Parathyroid adenoma (tissue), 2 donors: ENCODE measurements around the gene RTP4.
A peak's percentile ranks its signal among the peaks of the same experiment; 100 is the strongest.

Source experiments
- H2AFZ ChIP-seq: fragments of 300-600 bp; sonication (generic); one replicate; pipeline ENCODE4 v1.7.0; 2017; ENCODE audit warnings: antibody characterized with exemption, mild to moderate bottlenecking
- H3K27ac ChIP-seq: fragments of 300-600 bp; sonication (generic); one replicate; pipeline ENCODE4 v1.7.0; 2017
- H3K27me3 ChIP-seq: fragments of 300-600 bp; sonication (generic); one replicate; pipeline ENCODE4 v1.7.0; 2017; ENCODE audit warnings: low read length; ENCODE audit not compliant: control insufficient read depth, insufficient read depth
- H3K36me3 ChIP-seq: fragments of 300-600 bp; sonication (generic); one replicate; pipeline ENCODE4 v1.7.0; 2017; ENCODE audit warnings: low read length; ENCODE audit not compliant: control insufficient read depth, insufficient read depth
- H3K4me1 ChIP-seq: fragments of 300-600 bp; sonication (generic); one replicate; pipeline ENCODE4 v1.7.0; 2017; ENCODE audit warnings: control low read depth
- H3K4me2 ChIP-seq: fragments of 300-600 bp; sonication (generic); one replicate; pipeline ENCODE4 v1.7.0; 2017; ENCODE audit warnings: low read length
- H3K4me3 ChIP-seq: fragments of 300-600 bp; sonication (generic); one replicate; pipeline ENCODE4 v1.7.0; 2017; ENCODE audit warnings: low read depth, low read length
- H3K79me2 ChIP-seq: fragments of 300-600 bp; sonication (generic); one replicate; pipeline ENCODE4 v1.7.0; 2017; ENCODE audit warnings: control low read depth
- H3K9ac ChIP-seq: fragments of 300-600 bp; sonication (generic); one replicate; pipeline ENCODE4 v1.7.0; 2017; ENCODE audit warnings: mild to moderate bottlenecking
- H3K9me3 ChIP-seq: fragments of 300-600 bp; sonication (generic); one replicate; pipeline ENCODE4 v1.7.0; 2017; ENCODE audit warnings: low read length; ENCODE audit not compliant: control insufficient read depth
- TF ChIP-seq, protein P1 (sequence below): fragments of 300-600 bp; sonication (generic); IDR thresholded peaks from one replicate; pipeline ENCODE4 v1.7.0; 2017; ENCODE audit warnings: antibody characterized with exemption, mild to moderate bottlenecking
- donor health status: primary hyperparathyroidism.

RTP4 gene, protein sequence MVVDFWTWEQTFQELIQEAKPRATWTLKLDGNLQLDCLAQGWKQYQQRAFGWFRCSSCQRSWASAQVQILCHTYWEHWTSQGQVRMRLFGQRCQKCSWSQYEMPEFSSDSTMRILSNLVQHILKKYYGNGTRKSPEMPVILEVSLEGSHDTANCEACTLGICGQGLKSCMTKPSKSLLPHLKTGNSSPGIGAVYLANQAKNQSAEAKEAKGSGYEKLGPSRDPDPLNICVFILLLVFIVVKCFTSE

DNA sequence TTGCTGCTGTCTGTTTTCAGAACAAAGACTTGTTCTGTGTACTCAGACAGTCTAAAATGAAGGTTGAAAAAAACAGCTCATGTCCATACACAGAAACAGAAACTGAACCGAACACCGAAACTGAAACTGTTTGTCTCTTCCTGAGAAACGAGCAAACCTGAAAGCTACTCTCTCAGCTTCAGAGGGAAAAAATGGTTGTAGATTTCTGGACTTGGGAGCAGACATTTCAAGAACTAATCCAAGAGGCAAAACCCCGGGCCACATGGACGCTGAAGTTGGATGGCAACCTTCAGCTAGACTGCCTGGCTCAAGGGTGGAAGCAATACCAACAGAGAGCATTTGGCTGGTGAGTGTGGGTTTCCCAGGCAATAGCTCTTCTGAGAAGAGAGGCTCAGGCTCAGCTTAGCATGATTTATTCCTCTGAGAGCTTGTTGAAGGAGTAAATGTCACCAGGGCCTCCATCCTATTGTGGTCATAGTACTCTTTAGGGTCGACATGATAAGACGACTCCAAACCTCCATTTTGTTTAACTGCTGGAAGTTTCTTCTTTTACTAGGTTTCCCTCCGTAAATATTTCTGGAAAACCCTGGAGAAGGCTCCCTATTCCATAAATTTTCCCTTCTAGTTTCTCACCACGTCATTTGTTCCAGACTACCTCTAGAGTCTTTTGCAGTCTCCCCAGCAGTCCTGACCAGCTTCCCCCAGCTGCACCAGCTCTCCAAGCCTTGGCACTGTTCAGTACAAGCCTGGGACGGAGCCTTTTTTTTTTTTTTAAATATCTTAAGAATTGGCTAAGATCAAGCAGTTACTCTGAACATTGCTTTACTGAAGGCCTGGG is at the start of gene RTP4:
Gene RTP4, plus strand, starts transcription at position 135 of the 838 bp plus-strand sequence. Its CDS starts 57 bp downstream, at position 192.
- Histone ChIP-seq H3K4me3 (peak within 1 kb of the TSS; percentile 42), H3K9me3 (no peaks in the 10 kb centered on the region), H3K27ac (peak within 1 kb of the TSS; percentile 73), H3K27me3 (no peaks in the 10 kb centered on the region), H3K79me2 (no peaks in the 10 kb centered on the region), H2AFZ (peak within 1 kb of the TSS; percentile 77), H3K9ac (no peak within 1 kb of the TSS), H3K36me3 (no peaks in the 10 kb centered on the region), H3K4me2 (peak within 1 kb of the TSS; percentile 40), H3K4me1 (no peaks in the 10 kb centered on the region)
- TF ChIP-seq, protein P1, sequence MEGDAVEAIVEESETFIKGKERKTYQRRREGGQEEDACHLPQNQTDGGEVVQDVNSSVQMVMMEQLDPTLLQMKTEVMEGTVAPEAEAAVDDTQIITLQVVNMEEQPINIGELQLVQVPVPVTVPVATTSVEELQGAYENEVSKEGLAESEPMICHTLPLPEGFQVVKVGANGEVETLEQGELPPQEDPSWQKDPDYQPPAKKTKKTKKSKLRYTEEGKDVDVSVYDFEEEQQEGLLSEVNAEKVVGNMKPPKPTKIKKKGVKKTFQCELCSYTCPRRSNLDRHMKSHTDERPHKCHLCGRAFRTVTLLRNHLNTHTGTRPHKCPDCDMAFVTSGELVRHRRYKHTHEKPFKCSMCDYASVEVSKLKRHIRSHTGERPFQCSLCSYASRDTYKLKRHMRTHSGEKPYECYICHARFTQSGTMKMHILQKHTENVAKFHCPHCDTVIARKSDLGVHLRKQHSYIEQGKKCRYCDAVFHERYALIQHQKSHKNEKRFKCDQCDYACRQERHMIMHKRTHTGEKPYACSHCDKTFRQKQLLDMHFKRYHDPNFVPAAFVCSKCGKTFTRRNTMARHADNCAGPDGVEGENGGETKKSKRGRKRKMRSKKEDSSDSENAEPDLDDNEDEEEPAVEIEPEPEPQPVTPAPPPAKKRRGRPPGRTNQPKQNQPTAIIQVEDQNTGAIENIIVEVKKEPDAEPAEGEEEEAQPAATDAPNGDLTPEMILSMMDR, result no peak

DNA sequence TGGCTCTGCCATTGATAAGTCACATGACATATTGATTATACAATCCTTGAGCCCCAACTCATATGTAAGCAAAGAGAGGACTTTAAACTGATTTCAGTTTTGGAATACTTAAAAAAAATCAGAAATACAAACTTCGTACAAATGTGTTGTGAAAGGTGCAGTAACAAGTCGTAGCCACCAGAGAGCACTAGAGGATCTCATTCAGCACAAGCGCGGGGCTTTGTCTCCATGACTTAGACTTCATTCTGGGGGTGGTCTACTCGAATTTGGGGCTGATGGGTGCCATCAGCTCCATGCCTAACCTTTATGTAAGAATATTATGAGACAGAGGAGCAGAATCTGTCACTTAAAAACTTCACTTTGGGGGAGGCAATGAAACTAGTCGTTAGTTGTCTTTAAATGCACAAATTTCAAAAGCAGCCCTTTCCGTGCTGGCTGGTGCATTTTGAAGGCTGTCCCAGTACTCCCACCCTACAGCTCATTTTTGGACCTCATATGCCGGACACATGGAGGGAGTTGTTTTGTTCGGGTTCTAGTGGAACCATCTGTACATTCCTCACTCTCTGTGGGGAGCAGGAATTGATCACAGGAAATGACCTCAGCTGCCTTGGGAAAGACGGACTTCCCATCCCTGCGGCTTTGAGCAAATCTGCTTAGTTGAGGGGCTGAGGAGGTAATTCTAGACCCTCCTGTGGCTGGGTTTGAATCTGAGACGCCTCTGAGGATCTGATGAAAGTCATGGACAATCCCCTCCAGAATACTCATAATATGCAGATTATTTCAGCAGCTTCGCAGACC is 49.2 kb upstream of the RTP4 start:
- no peaks in the 10 kb centered on the region for H3K27me3 ChIP-seq
- TF ChIP-seq, protein P1, result peak; percentile 87
- H3K9ac ChIP-seq, result no peak overlapping the region
- no peaks in the 10 kb centered on the region for H3K79me2 ChIP-seq
- peak overlapping the region; percentile 53 for H3K4me2 ChIP-seq
- no peaks in the 10 kb centered on the region for H3K4me1 ChIP-seq
- H3K4me3 ChIP-seq, result no peak overlapping the region
- no peak overlapping the region for H3K27ac ChIP-seq
- no peaks in the 10 kb centered on the region for H3K36me3 ChIP-seq
- H3K9me3 ChIP-seq, result no peaks in the 10 kb centered on the region
- peak overlapping the region; percentile 59 for H2AFZ ChIP-seq

DNA sequence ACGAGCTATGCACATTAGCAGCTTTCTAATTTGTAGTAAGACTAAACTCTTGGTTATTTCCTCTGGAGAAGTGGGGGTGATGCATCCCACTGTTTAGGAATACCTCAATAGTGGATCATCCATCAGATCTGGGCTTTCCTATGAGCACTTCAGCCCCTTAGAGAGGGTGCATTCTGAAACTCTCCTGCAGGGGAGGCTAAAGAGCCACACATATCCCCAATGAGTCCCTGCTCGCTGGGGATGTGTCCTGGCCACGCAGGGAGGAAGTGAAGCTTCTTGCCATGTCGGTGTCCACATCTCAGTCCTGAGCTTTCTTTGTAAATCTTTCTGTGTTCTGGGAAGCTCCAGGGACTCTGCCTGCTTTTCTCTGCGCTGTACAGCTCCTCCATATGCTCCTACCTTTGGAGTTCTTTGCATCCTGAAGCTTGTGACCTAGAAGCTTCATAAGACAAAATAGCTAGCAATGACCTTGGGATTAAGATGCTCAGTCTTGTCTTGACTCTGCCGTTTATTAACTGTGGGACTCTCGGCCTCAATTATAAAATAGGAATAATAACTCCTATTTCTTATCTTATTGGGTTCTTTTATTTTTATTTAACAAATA is 48.4 kb upstream of the RTP4 start:
- no peak overlapping the region for H3K4me3 ChIP-seq
- no peaks in the 10 kb centered on the region for H3K79me2 ChIP-seq
- no peaks in the 10 kb centered on the region for H3K4me1 ChIP-seq
- no peaks in the 10 kb centered on the region for H3K9me3 ChIP-seq
- no peak overlapping the region for H3K4me2 ChIP-seq
- no peaks in the 10 kb centered on the region for H3K36me3 ChIP-seq
- TF ChIP-seq, protein P1, result peak; percentile 40
- H3K27ac ChIP-seq, result no peak overlapping the region
- no peaks in the 10 kb centered on the region for H3K27me3 ChIP-seq
- no peak overlapping the region for H2AFZ ChIP-seq
- no peak overlapping the region for H3K9ac ChIP-seq

- no peaks in the 10 kb centered on the region for H3K27me3 ChIP-seq
These were observed 46.4 kb upstream of the RTP4 start for GRCh38 chr3:187321766-187322165.

More at GRCh38 chr3:187321766-187322165, 46.4 kb upstream of the RTP4 start:
- TF ChIP-seq, protein P1, result no peak
- no peak overlapping the region for H3K27ac ChIP-seq
- H3K79me2 ChIP-seq, result no peaks in the 10 kb centered on the region
- no peaks in the 10 kb centered on the region for H3K4me1 ChIP-seq
- no peaks in the 10 kb centered on the region for H3K9me3 ChIP-seq
- no peaks in the 10 kb centered on the region for H3K36me3 ChIP-seq
- H3K4me2 ChIP-seq, result no peak overlapping the region
- no peak overlapping the region for H3K4me3 ChIP-seq
- H3K9ac ChIP-seq, result no peak overlapping the region
- H2AFZ ChIP-seq, result no peak overlapping the region
